Stimulated activated CD8-positive, alpha-beta memory T cell treated with anti-CD3 and anti-CD28 coated beads, Interleukin-4, amount 100 ng/mL, for 48 hours (primary cell): Measurements from ENCODE around the gene PRKCE.
A peak's percentile ranks its signal among the peaks of the same experiment; 100 is the strongest.

Experiments
- DNase-seq: peaks from one replicate; pipeline ENCODE4 v3.0.0-alpha.2; 2020

The PRKCE gene

GRCh38 chr2:46032996-46033395 is 381.5 kb downstream of the PRKCE start:
- DNase-seq = peak; percentile 73

GRCh38 chr2:46034535-46034934 is 383.1 kb downstream of the PRKCE start:
- DNase-seq = no peak

- DNase-seq = no peak
Measured at GRCh38 chr2:46036929-46037328, 385.5 kb downstream of the PRKCE start.

- DNase-seq = no peak
Measured at GRCh38 chr2:46039543-46040303, 388.2 kb downstream of the PRKCE start.

- DNase-seq = no peak
Measured at GRCh38 chr2:46040563-46041155, 389.2 kb downstream of the PRKCE start.

GRCh38 chr2:46041434-46041833 is 390.0 kb downstream of the PRKCE start:
- no peak for DNase-seq

- no peak for DNase-seq
Measured at GRCh38 chr2:46042207-46042637, 390.7 kb downstream of the PRKCE start.

GRCh38 chr2:46042711-46043110 is 391.2 kb downstream of the PRKCE start:
- no peak for DNase-seq

GRCh38 chr2:46045888-46046287 is 394.4 kb downstream of the PRKCE start:
- no peak for DNase-seq

GRCh38 chr2:46047290-46047689 is 395.8 kb downstream of the PRKCE start:
- no peak for DNase-seq

GRCh38 chr2:46048693-46049092 is 397.2 kb downstream of the PRKCE start:
- DNase-seq = no peak

- no peak for DNase-seq
Measured at GRCh38 chr2:46050027-46050426, 398.6 kb downstream of the PRKCE start.

- no peak for DNase-seq
Measured at GRCh38 chr2:46050489-46050888, 399.0 kb downstream of the PRKCE start.

GRCh38 chr2:46051085-46051484 is 399.6 kb downstream of the PRKCE start:
- DNase-seq = no peak

- peak; percentile 38 for DNase-seq
Measured at GRCh38 chr2:46053564-46053963, 402.1 kb downstream of the PRKCE start.

- DNase-seq = no peak
Measured at GRCh38 chr2:46056541-46056940, 405.1 kb downstream of the PRKCE start.

- no peak for DNase-seq
Measured at GRCh38 chr2:46058140-46058539, 406.7 kb downstream of the PRKCE start.

GRCh38 chr2:46062637-46063412 is 411.4 kb downstream of the PRKCE start:
- DNase-seq = peak; percentile 90

- DNase-seq = no peak
Measured at GRCh38 chr2:46064396-46064795, 412.9 kb downstream of the PRKCE start.

GRCh38 chr2:46065152-46065551 is 413.7 kb downstream of the PRKCE start:
- no peak for DNase-seq

GRCh38 chr2:46066116-46066515 is 414.6 kb downstream of the PRKCE start:
- DNase-seq = no peak

- DNase-seq = no peak
Measured at GRCh38 chr2:46066601-46067000, 415.1 kb downstream of the PRKCE start.

- DNase-seq = no peak
Measured at GRCh38 chr2:46067062-46067461, 415.6 kb downstream of the PRKCE start.
